ENCODE data around the gene ATG101.
"Not testable (repeated sequence)": the region's sequence is repeated elsewhere in the genome, so short reads cannot be mapped to it uniquely, and the experiment has no call there.

Gene ATG101

DNA sequence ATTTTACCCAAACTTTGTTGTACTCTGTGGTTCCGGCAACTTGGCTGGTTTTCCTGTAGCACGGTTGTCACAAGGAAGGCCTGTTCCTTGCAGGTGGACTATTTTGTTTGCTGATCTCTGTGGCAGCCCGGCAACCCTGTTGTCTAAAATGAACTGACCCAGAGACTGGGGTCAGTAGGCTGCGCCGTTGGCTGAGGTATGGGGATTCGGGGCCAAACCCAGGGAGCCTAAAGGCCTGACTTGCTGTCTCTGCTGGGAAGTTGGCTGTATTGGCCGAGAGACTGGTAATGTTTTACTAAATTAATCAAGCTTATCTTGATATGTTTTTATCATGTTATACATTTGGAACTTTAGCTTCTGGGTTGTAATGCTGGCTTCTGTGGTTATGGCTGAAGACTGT, 23.6 kb downstream of the ATG101 start:
- DNase-seq (ENCODE audit: insufficient read length, low spot score) (no peak), FAIRE-seq (no peak)
- no peak for TF ChIP-seq CTCF (IDR thresholded peaks at IDR 0.05; ENCODE audit: insufficient read depth, missing control alignments)

DNA sequence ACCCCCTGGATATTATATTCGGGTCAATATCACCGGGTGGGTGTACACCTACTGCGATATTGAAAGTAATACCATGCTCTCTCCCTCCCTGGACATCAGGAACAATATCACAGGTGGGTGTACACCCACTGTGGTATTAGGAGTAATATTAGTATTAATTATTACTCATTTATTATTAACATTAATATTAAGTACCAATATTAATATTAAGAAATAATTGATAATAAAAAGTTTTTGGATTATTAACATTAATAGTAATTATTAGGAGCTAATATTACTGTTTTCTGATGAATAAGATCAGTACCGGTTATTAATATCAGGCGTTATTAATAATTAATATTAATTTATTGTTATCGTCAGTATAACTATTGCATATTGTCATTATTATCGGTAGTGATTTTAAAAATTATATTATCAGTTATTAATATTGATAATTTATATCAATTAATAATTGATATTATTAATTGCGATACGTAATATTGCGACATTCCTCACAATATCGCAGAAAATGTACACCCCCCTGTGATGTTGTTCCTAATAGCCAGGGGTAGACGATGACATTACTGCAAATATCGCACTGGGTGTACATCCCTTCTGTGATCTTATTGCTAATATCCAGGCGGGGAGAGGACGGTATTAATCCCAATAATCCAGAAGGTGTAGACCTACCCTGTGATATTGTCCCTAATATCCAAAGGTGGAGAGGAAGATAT, 26.7 kb downstream of the ATG101 start:
- TF ChIP-seq CTCF (IDR thresholded peaks at IDR 0.05; ENCODE audit: insufficient read depth, missing control alignments): no peak
- DNase-seq (ENCODE audit: insufficient read length, low spot score) (no peak), FAIRE-seq (no peak)

- DNase-seq (ENCODE audit: insufficient read length, low spot score) (no peak), FAIRE-seq (no peak)
- TF ChIP-seq CTCF (IDR thresholded peaks at IDR 0.05; ENCODE audit: insufficient read depth, missing control alignments): no peak
These were observed 27.4 kb downstream of the ATG101 start for GRCh38 chr12:52097045-52097666.

DNA sequence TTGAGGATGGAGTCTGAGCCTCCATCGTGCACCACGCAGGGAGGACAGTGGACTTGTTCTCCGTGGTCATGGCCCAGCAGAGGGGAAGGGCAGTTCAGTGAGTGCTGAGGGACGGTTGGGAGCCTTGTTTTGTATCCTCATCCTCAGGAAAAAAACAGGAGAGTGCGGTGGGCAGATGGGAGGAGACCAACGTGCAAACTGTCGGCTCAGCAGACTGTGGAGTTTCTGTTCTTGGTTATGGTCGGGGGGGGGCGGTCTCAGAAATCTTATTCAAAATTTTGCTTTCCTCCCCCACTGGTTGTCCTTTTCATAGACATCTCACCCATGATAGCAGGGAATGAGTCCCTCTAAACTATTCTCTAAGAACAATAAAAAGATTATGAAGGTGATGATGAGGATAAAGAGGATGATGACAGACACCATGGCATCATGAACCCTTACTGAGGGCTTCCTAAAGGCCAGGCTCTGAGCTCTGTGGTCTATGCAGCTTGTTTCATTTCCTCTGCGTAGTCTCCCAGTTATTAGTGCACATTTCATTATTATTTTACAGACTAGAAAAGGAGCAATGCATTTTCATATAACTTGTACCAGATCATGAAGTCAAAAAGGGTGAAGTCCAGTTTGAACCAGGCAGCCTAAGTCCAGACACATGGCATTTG, 34.8 kb downstream of the ATG101 start:
- not testable (repeated sequence) for FAIRE-seq; DNase-seq (ENCODE audit: insufficient read length, low spot score)

GRCh38 chr12:52116222-52117125, 46.7 kb downstream of the ATG101 start:
- FAIRE-seq; DNase-seq (ENCODE audit: insufficient read length, low spot score): not testable (repeated sequence)

DNA sequence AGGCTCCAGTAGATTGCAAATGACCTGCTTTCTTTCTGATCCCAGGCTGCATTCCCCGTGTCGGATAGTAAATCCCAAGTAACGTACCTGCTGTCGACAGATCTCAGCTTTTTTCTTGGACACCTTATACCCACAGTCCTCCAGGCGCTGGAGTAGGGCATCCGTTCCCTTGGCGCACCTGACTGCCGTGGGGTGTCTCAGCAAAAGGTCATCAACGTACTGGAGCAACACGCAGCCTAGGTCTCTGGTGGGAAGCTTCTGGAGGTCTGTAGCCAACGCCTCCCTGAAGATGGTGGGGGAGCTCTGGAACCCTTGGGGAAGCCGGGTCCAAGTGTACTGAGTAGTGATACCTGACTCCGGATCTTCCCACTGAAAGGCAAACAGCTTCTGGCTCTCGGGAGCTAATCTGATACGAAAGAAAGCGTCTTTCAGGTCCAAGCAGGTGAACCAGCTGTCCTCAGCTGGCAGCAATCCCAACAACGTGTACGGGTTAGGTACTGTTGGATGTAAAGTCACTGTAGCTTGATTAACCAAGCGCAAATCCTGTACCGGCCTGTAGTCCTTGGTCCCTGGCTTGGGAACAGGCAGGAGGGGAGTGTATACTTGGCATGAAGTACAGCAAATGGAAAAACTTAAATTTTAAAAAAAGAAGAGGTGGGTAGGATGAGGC, 48.2 kb downstream of the ATG101 start:
- DNase-seq (ENCODE audit: insufficient read length, low spot score); FAIRE-seq: not testable (repeated sequence)

DNA sequence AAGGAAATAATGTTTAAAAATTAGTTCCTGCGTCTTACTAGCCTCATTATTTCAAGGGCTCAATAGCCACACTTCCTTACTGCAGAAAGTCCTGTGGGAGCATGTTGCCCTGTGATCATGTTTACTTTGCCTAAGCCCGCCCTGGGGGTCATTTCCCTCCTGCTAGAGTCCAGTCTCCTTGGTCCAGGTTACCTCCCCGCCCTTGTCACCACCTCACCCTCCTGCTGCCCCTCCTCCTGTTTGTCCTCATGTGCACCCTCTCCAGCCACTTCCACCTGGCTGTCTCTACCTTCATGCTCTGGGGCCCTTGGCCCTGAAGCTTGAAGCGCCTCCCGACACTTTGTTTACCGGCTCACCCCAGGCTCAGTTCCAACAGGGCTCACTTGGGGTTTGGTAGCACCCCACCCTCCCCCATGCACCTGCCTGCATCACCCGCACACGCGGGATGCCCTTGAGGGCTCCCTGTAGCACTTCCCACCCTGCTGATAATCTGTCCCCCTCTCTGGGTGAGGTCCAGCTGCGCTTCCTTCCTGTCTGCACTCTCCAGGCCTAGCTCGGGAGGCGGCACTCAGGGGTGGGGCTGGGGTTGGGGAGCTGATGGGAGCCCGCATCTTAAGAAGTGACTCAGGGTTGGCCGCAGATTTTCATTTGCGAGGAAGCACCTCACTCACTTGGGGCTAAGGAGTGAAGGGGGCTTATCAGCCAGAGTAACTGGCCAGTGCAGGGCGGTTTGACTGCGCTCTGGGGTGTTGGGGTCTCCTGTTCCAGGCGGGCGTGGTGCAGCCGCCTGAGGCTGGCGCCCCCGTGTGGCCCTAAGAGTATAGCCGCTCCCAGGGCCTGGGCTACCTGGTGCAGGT, 49.8 kb downstream of the ATG101 start:
- peak; percentile 61 for DNase-seq (ENCODE audit: insufficient read length, low spot score)
- FAIRE-seq: no peak
- TF ChIP-seq CTCF (IDR thresholded peaks at IDR 0.05; ENCODE audit: insufficient read depth, missing control alignments): peak; percentile 36

Measured in D721Med (cell line).